SK-N-SH treated with all-trans-retinoic acid at 6 μM for 48 hours (cell line): ENCODE measurements around the gene MAST3.

ENCODE experiments used
- BACH2 ChIP-seq: fragments of 250-450 bp; sonication (Bioruptor Pico); IDR thresholded peaks from 2 replicates; pipeline ENCODE4 v1.9.0; 2021; ENCODE audit warnings: mild to moderate bottlenecking, borderline replicate concordance
- CSDC2 ChIP-seq: fragments of 250-450 bp; sonication (Bioruptor Pico); IDR thresholded peaks from 2 replicates; pipeline ENCODE4 v1.5.0; 2020; ENCODE audit warnings: mild to moderate bottlenecking, moderate library complexity
- PPARA ChIP-seq: fragments of 250-450 bp; sonication (Bioruptor Pico); IDR thresholded peaks from 2 replicates; pipeline ENCODE4 v1.5.0; 2020; ENCODE audit warnings: mild to moderate bottlenecking, borderline replicate concordance
- RARB ChIP-seq: fragments of 250-450 bp; sonication (Bioruptor Pico); IDR thresholded peaks from 2 replicates; pipeline ENCODE4 v1.8.0; 2021; ENCODE audit warnings: mild to moderate bottlenecking, moderate library complexity
- TOX ChIP-seq: fragments of 250-450 bp; sonication (Bioruptor Pico); IDR thresholded peaks from 2 replicates; pipeline ENCODE4 v1.8.0; 2021; ENCODE audit warnings: mild to moderate bottlenecking, moderate library complexity, borderline replicate concordance
- ZFP3 ChIP-seq: fragments of 250-450 bp; sonication (Bioruptor Pico); IDR thresholded peaks from 2 replicates; pipeline ENCODE4 v1.5.0; 2020; ENCODE audit warnings: mild to moderate bottlenecking, moderate library complexity
- ZFP30 ChIP-seq: fragments of 450-650 bp; formaldehyde crosslinking; IDR thresholded peaks from 2 replicates; pipeline ENCODE4 v1.5.0; 2022; ENCODE audit warnings: mild to moderate bottlenecking, moderate library complexity
- ZNF8 ChIP-seq: fragments of 450-650 bp; formaldehyde crosslinking; IDR thresholded peaks from 2 replicates; pipeline ENCODE4 v1.5.0; 2020; ENCODE audit warnings: mild to moderate bottlenecking, moderate library complexity
- TF ChIP-seq, protein P1 (sequence below): fragments of 250-450 bp; sonication (Bioruptor Pico); IDR thresholded peaks from 2 replicates; pipeline ENCODE4 v1.5.1; 2021; ENCODE audit warnings: mild to moderate bottlenecking, moderate library complexity
- TF ChIP-seq, protein P2 (sequence below): fragments of 250-450 bp; sonication (Bioruptor Pico); IDR thresholded peaks from 2 replicates; pipeline ENCODE4 v1.8.0; 2020; ENCODE audit warnings: mild to moderate bottlenecking, moderate library complexity, borderline replicate concordance
- TF ChIP-seq, protein P3 (sequence below): fragments of 250-450 bp; sonication (Bioruptor Pico); IDR thresholded peaks from 2 replicates; pipeline ENCODE4 v1.5.1; 2020; ENCODE audit warnings: low read depth, mild to moderate bottlenecking, moderate library complexity
- TF ChIP-seq, protein P4 (sequence below): fragments of 250-450 bp; sonication (Bioruptor Pico); IDR thresholded peaks from 2 replicates; pipeline ENCODE4 v1.8.0; 2021; ENCODE audit warnings: low read depth, mild to moderate bottlenecking, moderate library complexity, borderline replicate concordance

DNA sequence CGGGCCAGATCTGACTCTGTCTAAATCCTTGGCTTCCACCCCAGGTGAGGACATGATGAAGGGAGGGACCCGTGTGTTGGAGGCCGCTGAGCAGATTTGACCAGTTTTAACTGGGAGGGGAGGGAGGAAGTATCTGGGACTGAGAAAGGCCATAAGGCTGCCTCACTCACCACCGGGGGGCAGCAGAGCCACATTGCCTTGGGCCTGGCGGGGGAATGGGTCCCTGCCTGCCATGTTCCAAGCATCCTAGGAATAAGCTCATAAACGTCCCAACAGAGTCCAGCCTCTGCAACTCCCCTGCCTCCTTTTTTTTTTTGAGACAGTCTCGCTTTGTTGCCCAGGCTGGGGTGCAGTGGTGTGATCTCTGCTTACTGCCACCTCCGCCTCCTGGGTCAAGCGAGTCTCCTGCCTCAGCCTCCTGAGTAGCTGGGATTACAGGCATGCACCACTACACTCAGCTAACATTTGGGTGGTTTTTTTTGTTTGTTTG, 15.5 kb downstream of the MAST3 start:
- TF ChIP-seq, protein P1, sequence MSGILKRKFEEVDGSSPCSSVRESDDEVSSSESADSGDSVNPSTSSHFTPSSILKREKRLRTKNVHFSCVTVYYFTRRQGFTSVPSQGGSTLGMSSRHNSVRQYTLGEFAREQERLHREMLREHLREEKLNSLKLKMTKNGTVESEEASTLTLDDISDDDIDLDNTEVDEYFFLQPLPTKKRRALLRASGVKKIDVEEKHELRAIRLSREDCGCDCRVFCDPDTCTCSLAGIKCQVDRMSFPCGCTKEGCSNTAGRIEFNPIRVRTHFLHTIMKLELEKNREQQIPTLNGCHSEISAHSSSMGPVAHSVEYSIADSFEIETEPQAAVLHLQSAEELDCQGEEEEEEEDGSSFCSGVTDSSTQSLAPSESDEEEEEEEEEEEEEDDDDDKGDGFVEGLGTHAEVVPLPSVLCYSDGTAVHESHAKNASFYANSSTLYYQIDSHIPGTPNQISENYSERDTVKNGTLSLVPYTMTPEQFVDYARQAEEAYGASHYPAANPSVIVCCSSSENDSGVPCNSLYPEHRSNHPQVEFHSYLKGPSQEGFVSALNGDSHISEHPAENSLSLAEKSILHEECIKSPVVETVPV (CRISPR knock-in tag): no peak
- TF ChIP-seq ZFP3 (no peak), BACH2 (CRISPR knock-in tag) (no peak), ZFP30 (CRISPR knock-in tag) (no peak), PPARA (no peak), CSDC2 (CRISPR knock-in tag) (no peak), RARB (CRISPR knock-in tag) (no peak), TOX (no peak), ZNF8 (CRISPR knock-in tag) (no peak)
- TF ChIP-seq, protein P2, sequence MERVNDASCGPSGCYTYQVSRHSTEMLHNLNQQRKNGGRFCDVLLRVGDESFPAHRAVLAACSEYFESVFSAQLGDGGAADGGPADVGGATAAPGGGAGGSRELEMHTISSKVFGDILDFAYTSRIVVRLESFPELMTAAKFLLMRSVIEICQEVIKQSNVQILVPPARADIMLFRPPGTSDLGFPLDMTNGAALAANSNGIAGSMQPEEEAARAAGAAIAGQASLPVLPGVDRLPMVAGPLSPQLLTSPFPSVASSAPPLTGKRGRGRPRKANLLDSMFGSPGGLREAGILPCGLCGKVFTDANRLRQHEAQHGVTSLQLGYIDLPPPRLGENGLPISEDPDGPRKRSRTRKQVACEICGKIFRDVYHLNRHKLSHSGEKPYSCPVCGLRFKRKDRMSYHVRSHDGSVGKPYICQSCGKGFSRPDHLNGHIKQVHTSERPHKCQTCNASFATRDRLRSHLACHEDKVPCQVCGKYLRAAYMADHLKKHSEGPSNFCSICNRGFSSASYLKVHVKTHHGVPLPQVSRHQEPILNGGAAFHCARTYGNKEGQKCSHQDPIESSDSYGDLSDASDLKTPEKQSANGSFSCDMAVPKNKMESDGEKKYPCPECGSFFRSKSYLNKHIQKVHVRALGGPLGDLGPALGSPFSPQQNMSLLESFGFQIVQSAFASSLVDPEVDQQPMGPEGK (CRISPR knock-in tag): no peak
- TF ChIP-seq, protein P3, sequence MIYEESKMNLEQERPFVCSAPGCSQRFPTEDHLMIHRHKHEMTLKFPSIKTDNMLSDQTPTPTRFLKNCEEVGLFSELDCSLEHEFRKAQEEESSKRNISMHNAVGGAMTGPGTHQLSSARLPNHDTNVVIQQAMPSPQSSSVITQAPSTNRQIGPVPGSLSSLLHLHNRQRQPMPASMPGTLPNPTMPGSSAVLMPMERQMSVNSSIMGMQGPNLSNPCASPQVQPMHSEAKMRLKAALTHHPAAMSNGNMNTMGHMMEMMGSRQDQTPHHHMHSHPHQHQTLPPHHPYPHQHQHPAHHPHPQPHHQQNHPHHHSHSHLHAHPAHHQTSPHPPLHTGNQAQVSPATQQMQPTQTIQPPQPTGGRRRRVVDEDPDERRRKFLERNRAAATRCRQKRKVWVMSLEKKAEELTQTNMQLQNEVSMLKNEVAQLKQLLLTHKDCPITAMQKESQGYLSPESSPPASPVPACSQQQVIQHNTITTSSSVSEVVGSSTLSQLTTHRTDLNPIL (CRISPR knock-in tag): no peak
- TF ChIP-seq, protein P4, sequence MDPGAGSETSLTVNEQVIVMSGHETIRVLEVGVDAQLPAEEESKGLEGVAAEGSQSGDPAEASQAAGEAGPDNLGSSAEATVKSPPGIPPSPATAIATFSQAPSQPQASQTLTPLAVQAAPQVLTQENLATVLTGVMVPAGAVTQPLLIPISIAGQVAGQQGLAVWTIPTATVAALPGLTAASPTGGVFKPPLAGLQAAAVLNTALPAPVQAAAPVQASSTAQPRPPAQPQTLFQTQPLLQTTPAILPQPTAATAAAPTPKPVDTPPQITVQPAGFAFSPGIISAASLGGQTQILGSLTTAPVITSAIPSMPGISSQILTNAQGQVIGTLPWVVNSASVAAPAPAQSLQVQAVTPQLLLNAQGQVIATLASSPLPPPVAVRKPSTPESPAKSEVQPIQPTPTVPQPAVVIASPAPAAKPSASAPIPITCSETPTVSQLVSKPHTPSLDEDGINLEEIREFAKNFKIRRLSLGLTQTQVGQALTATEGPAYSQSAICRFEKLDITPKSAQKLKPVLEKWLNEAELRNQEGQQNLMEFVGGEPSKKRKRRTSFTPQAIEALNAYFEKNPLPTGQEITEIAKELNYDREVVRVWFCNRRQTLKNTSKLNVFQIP (CRISPR knock-in tag): no peak
